ENCODE measurements around the gene LFNG. TPM values are rescaled to one million over a fixed set of nuclear protein-coding genes. Genes with fewer than 3 reads are reported as not detected.

Gene LFNG
- total and polyA plus RNA-seq, 4 donors, result 0.22 to 2.9 (median 2.6) TPM

DNA sequence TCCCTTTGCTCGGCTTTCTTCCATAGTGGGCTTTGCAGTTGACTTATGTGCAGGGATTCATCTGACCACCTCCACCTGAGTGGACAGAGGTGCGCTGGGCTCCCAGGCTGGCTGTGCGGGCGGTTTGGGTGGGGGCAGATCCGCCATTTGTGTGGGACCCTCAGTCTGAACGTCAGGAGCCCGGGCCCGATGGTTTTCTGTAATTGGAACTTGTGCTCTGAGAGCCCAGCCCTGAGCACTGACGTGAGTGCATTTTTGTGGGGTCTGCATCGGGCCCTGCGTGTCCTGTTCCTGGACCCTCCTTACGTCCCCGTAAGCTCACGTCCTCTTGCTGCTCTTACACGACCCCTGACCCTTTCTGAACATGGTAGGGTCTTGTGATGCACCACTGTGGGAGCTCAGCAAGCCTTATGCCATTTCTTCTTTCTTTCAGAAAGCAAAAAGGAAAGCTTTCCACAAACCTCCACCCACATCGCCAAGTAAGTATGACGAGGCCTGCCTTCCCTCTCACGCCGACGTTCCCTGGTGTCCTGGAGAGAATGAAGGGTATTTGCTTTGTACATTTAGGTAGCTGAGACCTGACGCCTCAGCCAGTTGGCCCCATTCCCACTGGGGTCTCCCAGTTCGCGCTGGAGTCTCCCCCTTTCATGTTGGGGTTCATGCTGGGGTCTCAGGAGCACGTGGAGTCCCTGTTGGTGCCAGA, 49.1 kb downstream of the LFNG start:
- H3K9me3 ChIP-seq (ENCODE audit: control insufficient read depth in 4 of 4, low read length in 3 of 4), result no peaks in the 10 kb centered on the region
- no peaks in the 10 kb centered on the region for H3K27me3 ChIP-seq (ENCODE audit: control insufficient read depth in 4 of 4, insufficient read depth in 4 of 4, low read length in 3 of 4)
- WGBS, result 95% methylated on average over 24 of the region's 24 CpGs
- H3K9ac ChIP-seq (ENCODE audit: low read depth in 1 of 2, low read length in 2 of 2), result no peak overlapping the region
- no peak overlapping the region for H3K27ac ChIP-seq (ENCODE audit: low read depth in 1 of 2, low read length in 2 of 2)
- no peak overlapping the region for H3K4me3 ChIP-seq (ENCODE audit: low read depth in 1 of 3, low read length in 3 of 3)
- peaks cover 2 to 6% (median 2%) of the 10 kb centered on the region in 4 donors for H3K36me3 ChIP-seq (ENCODE audit: control insufficient read depth in 4 of 4, insufficient read depth in 3 of 4, low read depth in 1 of 4, low read length in 3 of 4)
- TF ChIP-seq HNF4A (conservative IDR thresholded peaks at IDR 0.05) (no peak), SP1 (IDR thresholded peaks at IDR 0.05) (no peak), HNF4G (IDR thresholded peaks at IDR 0.05) (no peak), FOXA2 (IDR thresholded peaks at IDR 0.05) (no peak)
- no peak for DNase-seq (ENCODE audit: low spot score)
- H3K4me1 ChIP-seq (ENCODE audit: control insufficient read depth in 4 of 4, insufficient read depth in 4 of 4, low read length in 3 of 4), result peaks cover 0 to 21% (median 10%) of the 10 kb centered on the region in 4 donors

DNA sequence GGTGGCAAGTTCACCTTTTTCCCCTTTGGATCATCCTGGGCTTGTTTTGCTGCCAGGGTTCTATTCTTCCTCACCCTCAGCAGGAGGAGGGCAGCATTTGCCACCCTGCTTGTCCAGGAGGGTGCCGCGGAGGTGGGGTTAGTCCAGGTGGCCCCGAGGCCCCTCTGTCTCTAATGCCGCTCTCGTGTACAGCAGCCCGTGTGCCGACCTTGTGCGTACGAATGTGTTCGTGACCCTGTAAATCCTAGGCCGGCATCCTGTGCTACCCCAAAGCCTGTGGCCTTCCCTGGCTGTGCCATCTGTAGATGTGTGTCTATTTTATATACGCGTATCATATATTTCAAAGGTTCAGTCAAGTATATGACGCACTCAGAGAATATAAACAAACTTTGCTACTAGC, 49.8 kb downstream of the LFNG start:
- Histone ChIP-seq H3K36me3 (ENCODE audit: control insufficient read depth in 4 of 4, insufficient read depth in 3 of 4, low read depth in 1 of 4, low read length in 3 of 4) (peaks cover 4 to 13% (median 7%) of the 10 kb centered on the region in 4 donors), H3K4me1 (ENCODE audit: control insufficient read depth in 4 of 4, insufficient read depth in 4 of 4, low read length in 3 of 4) (peaks cover 0 to 21% (median 10%) of the 10 kb centered on the region in 4 donors), H3K9me3 (ENCODE audit: control insufficient read depth in 4 of 4, low read length in 3 of 4) (no peaks in the 10 kb centered on the region), H3K27me3 (ENCODE audit: control insufficient read depth in 4 of 4, insufficient read depth in 4 of 4, low read length in 3 of 4) (no peaks in the 10 kb centered on the region), H3K4me3 (ENCODE audit: low read depth in 1 of 3, low read length in 3 of 3) (no peak overlapping the region), H3K27ac (ENCODE audit: low read depth in 1 of 2, low read length in 2 of 2) (no peak overlapping the region), H3K9ac (ENCODE audit: low read depth in 1 of 2, low read length in 2 of 2) (no peak overlapping the region)
- no peak for TF ChIP-seq EGR1 (IDR thresholded peaks at IDR 0.05; ENCODE audit: low read depth in 2 of 2)
- TF ChIP-seq SP1 (IDR thresholded peaks at IDR 0.05), result no peak
- no peak for TF ChIP-seq RAD21 (IDR thresholded peaks at IDR 0.05)
- TF ChIP-seq FOXA2 (IDR thresholded peaks at IDR 0.05), result no peak
- TF ChIP-seq GABPA (IDR thresholded peaks at IDR 0.05 in 1 of 2, conservative IDR thresholded peaks at IDR 0.05 in 1 of 2), result no peak
- no peak for TF ChIP-seq ZBTB33 (IDR thresholded peaks at IDR 0.05)
- no peak for TF ChIP-seq YY1 (IDR thresholded peaks at IDR 0.05)
- TF ChIP-seq, protein P1, sequence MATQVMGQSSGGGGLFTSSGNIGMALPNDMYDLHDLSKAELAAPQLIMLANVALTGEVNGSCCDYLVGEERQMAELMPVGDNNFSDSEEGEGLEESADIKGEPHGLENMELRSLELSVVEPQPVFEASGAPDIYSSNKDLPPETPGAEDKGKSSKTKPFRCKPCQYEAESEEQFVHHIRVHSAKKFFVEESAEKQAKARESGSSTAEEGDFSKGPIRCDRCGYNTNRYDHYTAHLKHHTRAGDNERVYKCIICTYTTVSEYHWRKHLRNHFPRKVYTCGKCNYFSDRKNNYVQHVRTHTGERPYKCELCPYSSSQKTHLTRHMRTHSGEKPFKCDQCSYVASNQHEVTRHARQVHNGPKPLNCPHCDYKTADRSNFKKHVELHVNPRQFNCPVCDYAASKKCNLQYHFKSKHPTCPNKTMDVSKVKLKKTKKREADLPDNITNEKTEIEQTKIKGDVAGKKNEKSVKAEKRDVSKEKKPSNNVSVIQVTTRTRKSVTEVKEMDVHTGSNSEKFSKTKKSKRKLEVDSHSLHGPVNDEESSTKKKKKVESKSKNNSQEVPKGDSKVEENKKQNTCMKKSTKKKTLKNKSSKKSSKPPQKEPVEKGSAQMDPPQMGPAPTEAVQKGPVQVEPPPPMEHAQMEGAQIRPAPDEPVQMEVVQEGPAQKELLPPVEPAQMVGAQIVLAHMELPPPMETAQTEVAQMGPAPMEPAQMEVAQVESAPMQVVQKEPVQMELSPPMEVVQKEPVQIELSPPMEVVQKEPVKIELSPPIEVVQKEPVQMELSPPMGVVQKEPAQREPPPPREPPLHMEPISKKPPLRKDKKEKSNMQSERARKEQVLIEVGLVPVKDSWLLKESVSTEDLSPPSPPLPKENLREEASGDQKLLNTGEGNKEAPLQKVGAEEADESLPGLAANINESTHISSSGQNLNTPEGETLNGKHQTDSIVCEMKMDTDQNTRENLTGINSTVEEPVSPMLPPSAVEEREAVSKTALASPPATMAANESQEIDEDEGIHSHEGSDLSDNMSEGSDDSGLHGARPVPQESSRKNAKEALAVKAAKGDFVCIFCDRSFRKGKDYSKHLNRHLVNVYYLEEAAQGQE (IDR thresholded peaks at IDR 0.05), result no peak
- no peak for TF ChIP-seq FOXA1 (IDR thresholded peaks at IDR 0.05)
- no peak for TF ChIP-seq MAX (IDR thresholded peaks at IDR 0.05)
- no peak for TF ChIP-seq RXRA (IDR thresholded peaks at IDR 0.05)
- 97% methylated on average over 14 of the region's 14 CpGs for WGBS
- no peak for DNase-seq (ENCODE audit: low spot score)
